Activated B cell treated with CpG ODN at 0.5 μM for 24 hours (primary cell): ENCODE results near the gene BRD9. TPM values are rescaled to one million over a fixed set of nuclear protein-coding genes. Genes with fewer than 3 reads are reported as not detected.
A peak's percentile ranks its signal among the peaks of the same experiment; 100 is the strongest.
"Not testable (repeated sequence)": the region's sequence is repeated elsewhere in the genome, so short reads cannot be mapped to it uniquely, and the experiment has no call there.

ENCODE experiments used
- ATAC-seq: fragments of 200-7000 bp; cut with Tn5 transposase; one replicate; pipeline ENCODE4 v1.10.0; 2021; ENCODE audit warnings: low read depth, mild to moderate bottlenecking, moderate library complexity
- CTCF ChIA-PET: fragments of 350-600 bp; sonication (Branson Sonifier 250); formaldehyde crosslinking; loops from one replicate; lab custom pipeline; 2021; ENCODE audit warnings: antibody characterized with exemption; lab: Charles Lee
- POLR2A ChIA-PET: fragments of 350-600 bp; sonication (Branson Sonifier 250); formaldehyde crosslinking; loops from one replicate; lab custom pipeline; 2021; ENCODE audit warnings: antibody characterized with exemption; lab: Charles Lee
- DNase-seq: peaks from one replicate; pipeline ENCODE4 v3.0.0; 2022
- H3K27ac Mint-ChIP-seq: one replicate; pipeline ENCODE4 v1.8.0; 2020; ENCODE audit warnings: mixed read lengths
- H3K27me3 Mint-ChIP-seq: one replicate; pipeline ENCODE4 v1.8.0; 2021; ENCODE audit warnings: mixed read lengths
- H3K36me3 Mint-ChIP-seq: one replicate; pipeline ENCODE4 v1.8.0; 2021; ENCODE audit warnings: low read depth, mixed read lengths
- H3K4me1 Mint-ChIP-seq: one replicate; pipeline ENCODE4 v1.8.0; 2021; ENCODE audit warnings: mixed read lengths
- H3K4me3 Mint-ChIP-seq: one replicate; pipeline ENCODE4 v1.8.0; 2020; ENCODE audit warnings: mild to moderate bottlenecking, mixed read lengths
- H3K9me3 Mint-ChIP-seq: one replicate; pipeline ENCODE4 v1.8.0; 2020; ENCODE audit warnings: mixed read lengths
- intact Hi-C: fragments of 100-400 bp; cut with micrococcal nuclease; formaldehyde crosslinking; loops from one replicate; pipeline ENCODE4 v1.15.1; 2024
- total RNA-seq: library from RNA; stranded (reverse); gene quantifications from 2 replicates; pipeline ENCODE4 v1.2.3, GENCODE V29; 2022

BRD9 gene
- total RNA-seq, 1 donor from 2014 or later, result 67.8 TPM

DNA sequence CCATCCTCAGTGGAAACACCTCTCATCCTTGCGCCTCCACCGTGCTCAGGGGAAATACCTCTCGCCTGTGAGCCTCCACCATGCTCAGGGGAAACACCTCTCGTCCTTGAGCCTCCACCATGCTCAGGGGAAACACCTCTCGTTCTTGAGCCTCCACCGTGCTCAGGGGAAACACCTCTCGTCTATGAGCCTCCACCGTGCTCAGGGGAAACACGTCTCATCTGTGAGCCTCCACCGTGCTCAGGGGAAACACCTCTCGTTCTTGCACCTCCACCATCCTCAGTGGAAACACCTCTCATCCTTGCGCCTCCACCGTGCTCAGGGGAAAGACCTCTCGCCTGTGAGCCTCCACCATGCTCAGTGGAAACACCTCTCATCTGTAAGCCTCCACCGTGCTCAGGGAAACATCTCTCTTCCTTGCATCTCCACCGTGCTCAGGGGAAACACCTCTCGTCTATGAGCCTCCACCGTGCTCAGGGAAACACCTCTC lies 46.0 kb downstream of the BRD9 start:
- ATAC-seq, H3K4me3 Mint-ChIP-seq, H3K27ac Mint-ChIP-seq: not testable (repeated sequence)

DNA sequence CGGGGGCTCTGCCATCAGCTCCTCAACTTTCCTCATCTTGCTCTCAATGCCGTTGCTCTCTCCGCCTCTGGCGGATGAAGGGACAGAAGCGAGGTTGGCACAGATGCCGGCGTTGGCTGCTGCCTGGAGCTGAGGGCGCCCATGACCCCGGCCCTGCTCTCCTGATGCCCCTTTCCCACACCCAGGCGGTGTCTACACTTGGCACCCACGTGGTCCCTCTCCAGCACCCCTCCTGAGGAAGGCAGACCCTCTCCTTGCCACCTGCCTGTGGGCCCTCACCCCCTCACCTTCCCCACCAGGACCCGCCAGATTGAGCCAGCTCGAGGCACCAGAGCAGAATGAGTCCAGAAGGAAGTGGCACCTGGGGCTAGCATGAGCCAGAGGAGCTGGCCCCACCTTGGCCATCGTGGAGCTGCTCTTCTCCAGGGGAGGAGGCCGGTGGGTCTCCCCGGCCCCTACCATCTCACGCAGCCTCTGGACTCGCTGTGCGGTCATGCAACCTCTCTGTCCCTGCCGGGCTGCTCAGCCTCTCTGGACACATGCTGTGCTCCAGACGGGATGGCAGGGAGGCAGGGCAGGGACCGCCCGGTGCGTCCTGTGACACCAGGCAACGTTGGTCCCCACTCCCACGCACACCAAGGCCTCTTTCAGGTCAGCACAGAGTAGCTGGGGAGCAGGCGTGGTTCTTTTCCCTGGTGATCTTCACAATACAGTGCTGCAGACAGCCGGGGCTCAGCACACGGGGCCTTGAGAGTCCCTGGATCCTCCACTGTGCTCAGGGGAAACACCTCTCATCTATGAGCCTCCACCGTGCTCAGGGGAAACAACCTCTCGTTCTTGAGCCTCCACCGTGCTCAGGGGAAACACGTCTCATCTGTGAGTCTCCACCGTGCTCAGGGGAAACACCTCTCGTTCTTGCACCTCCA lies 46.7 kb downstream of the BRD9 start:
- CTCF ChIA-PET, DNase-seq, H3K4me1 Mint-ChIP-seq, H3K36me3 Mint-ChIP-seq, POLR2A ChIA-PET, H3K27ac Mint-ChIP-seq, H3K27me3 Mint-ChIP-seq, ATAC-seq, H3K9me3 Mint-ChIP-seq, H3K4me3 Mint-ChIP-seq: not testable (repeated sequence)
- intact Hi-C loops, result loop anchor here (5.0 kb wide), 1 partner anchor 89 kb away; no protein-coding TSS in a partner anchor

More for the DNA sequence above, 46.0 kb downstream of the BRD9 start:
- H3K36me3 Mint-ChIP-seq, H3K27me3 Mint-ChIP-seq, POLR2A ChIA-PET, H3K9me3 Mint-ChIP-seq, H3K4me1 Mint-ChIP-seq, CTCF ChIA-PET: not testable (repeated sequence)
- intact Hi-C loops, result loop anchor here (5.0 kb wide), 1 partner anchor 89 kb away; no protein-coding TSS in a partner anchor
- DNase-seq, result peak; percentile 15

DNA sequence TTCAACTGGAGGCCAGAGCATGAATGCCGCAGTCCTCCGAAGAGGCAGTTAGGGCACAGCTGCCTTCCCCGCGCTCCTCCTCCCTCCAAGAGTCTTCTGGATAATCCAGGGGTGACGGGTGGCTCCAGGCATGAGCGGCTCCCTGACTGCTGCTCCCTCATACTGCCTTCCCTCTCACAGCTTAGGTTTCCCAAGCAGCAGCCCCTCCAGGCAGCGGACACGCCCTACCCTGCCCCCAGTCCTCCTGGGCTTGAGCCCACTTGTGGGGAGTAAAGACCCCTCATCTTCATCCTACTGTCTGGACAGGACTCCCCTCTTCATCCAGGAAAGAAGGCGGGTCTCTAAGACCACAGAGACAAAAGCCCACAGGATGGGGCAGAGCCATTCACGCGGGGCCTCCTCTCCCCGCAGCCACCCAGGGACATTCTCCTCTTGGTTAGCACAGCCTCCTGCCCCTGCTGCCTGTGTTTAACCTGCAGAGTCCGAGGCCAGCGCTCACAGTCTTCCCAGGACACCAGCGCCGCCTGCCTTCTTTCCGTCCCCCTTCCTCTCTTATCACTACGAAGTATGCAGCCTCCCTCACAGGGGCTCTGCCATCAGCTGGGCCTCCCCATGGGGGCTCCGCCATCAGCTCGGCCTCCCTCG lies 47.4 kb downstream of the BRD9 start:
- H3K9me3 Mint-ChIP-seq, H3K27ac Mint-ChIP-seq, POLR2A ChIA-PET, CTCF ChIA-PET, H3K36me3 Mint-ChIP-seq, H3K27me3 Mint-ChIP-seq, H3K4me1 Mint-ChIP-seq, H3K4me3 Mint-ChIP-seq, ATAC-seq: not testable (repeated sequence)
- intact Hi-C loops, result loop anchor here (5.0 kb wide), 1 partner anchor 88 kb away; no protein-coding TSS in a partner anchor
- peak; percentile 14 for DNase-seq

DNA sequence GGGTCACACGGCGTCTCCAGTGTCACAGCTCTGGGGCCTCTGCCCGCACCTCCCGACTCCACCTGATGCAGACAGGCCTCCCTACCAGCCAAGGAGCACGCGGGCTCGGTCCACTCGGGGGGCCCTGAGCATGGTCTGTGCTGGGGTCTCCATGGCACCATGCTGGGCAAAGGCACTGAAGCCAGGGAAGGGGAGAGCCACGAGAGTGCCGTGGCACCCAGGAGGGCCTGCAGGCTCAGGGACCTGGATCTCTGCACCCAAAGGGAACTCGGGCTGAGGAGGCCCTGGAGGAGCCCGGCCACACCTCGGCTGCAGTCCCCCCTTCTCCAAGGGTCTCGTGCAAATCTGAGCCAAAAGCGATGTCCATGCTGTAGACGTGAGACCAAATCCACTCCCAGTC lies 48.2 kb downstream of the BRD9 start:
- H3K27me3 Mint-ChIP-seq, H3K4me1 Mint-ChIP-seq, CTCF ChIA-PET, H3K9me3 Mint-ChIP-seq, H3K4me3 Mint-ChIP-seq, POLR2A ChIA-PET, H3K36me3 Mint-ChIP-seq, ATAC-seq, H3K27ac Mint-ChIP-seq: not testable (repeated sequence)
- intact Hi-C loops, result loop anchor here (5.0 kb wide), 1 partner anchor 97 kb away; no protein-coding TSS in a partner anchor
- DNase-seq, result peak; percentile 15

DNA sequence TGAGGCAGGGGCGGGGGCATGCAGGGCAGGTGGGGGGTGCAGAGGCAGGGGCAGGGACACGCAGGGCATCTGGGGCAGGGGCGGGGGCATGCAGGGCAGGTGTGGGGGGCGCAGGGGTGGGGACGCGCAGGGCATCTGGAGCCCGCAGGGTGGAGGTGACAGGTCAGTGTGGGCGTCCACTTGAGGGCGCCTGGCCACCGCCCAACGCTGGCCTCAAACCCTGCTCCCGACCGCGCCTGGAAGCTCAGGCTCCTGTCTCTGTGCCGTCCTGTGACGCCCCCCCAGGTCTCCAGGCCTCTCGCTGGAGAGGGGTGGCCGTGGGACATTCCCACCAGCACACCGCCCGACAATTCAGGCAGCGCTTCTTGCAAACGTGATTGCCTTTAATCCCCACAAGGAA lies 48.7 kb downstream of the BRD9 start:
- intact Hi-C loops, result loop anchor here (5.0 kb wide), 1 partner anchor 97 kb away; no protein-coding TSS in a partner anchor
- H3K4me1 Mint-ChIP-seq, H3K27me3 Mint-ChIP-seq, H3K9me3 Mint-ChIP-seq, H3K4me3 Mint-ChIP-seq, CTCF ChIA-PET, H3K27ac Mint-ChIP-seq, ATAC-seq, POLR2A ChIA-PET, H3K36me3 Mint-ChIP-seq: not testable (repeated sequence)
- DNase-seq, result peak; percentile 15

DNA sequence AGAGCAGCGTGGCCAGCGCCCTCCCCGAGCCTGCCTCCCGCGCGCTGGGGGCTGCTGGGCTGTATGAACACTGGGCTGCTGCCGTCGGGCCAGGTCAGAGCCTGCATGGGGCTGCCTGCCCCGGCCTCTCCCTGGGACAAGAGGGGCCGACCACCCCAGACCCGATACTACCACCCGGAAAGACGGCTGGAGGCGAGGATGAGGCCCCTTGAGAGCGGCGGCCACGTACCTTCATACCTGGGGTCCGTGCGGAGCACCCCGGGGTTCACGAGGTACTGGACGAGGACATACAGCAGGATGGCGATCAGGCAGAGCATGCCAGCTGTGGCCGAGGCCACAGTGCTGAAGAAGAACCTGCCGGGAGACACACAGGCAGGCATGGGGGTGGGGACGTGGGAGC lies 49.2 kb downstream of the BRD9 start:
- DNase-seq, result peak; percentile 13
- intact Hi-C loops, result loop anchor here (5.0 kb wide), 1 partner anchor 96 kb away; no protein-coding TSS in a partner anchor
- H3K4me1 Mint-ChIP-seq, H3K9me3 Mint-ChIP-seq, H3K4me3 Mint-ChIP-seq, POLR2A ChIA-PET, CTCF ChIA-PET, H3K27ac Mint-ChIP-seq, H3K27me3 Mint-ChIP-seq, H3K36me3 Mint-ChIP-seq, ATAC-seq: not testable (repeated sequence)

DNA sequence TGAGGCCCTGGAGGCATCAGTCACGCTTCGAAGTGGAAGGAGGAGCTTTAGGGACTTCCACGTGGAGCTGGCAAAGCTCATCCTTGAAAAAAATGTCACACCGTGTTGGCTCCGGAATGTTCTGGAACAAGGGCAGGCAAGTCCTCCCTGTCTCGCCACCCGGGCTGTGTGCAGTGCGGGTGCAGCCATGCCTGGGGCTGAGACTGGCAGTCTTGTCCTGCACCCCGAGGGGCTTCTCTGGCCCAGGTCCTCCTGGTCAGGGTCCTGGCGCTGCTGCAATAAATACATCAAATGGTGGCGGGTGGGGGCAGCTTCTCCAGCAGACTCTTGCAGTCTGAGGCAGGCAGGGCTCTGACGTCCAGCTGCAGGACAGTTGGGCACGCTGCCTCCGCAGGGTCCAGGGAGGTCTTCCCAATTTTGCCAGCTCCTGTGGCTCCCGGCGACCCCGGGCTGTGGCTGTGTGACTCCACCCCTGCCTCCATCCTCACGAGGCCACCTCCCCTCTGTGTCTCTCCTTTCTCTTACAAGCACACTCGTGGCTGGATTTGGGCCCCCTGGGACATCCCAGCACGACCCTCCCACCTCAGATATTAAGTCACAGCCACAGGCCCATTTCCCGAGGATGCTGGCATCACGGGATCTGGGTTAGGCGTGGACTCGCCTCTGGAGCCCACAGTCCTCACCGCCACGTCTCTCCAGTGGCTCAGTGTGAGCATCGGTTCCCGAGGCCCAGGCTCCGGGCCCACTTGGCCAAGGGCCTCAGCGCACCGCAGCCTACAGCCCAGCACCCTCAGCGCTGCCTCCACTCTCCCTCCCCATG lies 50.0 kb downstream of the BRD9 start:
- H3K36me3 Mint-ChIP-seq, CTCF ChIA-PET, H3K27ac Mint-ChIP-seq, ATAC-seq, H3K4me3 Mint-ChIP-seq, H3K4me1 Mint-ChIP-seq, H3K9me3 Mint-ChIP-seq, POLR2A ChIA-PET, H3K27me3 Mint-ChIP-seq: not testable (repeated sequence)
- intact Hi-C loops, result loop anchor here (5.0 kb wide), 1 partner anchor 95 kb away; no protein-coding TSS in a partner anchor
- DNase-seq, result peak; percentile 13

DNA sequence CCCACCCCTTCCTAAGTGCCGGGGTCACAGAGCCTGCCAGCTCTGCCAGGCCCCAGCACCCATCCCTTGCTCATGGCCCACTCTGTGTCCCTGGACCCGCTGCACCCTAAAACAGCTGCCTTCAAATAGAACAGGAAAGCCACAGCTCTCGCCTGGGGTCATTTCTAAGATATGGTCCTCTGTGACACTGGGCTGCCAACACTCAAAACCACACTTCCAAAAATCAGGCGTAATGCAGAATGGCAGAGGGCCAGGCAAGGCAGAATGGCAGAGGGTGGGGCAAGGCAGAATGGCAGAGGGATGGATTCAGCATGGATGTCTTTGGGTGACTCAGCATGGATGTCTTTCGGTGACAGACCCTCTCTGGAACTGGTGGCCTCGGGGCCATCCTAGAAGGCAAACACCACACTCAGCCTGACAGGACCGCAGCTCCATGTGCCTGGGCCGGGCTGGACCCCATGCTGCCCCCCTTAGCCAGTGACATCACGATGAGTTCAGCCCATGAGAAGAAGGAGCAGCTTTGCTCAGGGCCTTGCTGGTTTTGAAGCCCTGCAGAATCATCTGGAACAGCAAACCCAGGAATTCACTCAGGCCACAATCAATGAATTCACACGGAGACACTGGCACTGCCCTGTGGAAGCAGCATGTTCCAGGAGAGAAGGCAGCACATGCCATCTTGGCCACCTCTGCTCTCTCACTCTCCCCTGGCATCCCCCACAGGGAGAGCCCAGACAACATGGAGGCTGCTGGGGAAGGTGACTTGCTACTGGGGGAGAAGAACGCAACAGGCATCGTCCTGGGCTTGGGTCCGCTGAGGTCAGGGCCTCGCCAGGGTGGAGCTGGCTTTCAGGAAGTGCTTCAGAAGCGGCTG lies 50.8 kb downstream of the BRD9 start:
- H3K9me3 Mint-ChIP-seq, H3K4me3 Mint-ChIP-seq, ATAC-seq, POLR2A ChIA-PET, CTCF ChIA-PET, H3K4me1 Mint-ChIP-seq, H3K36me3 Mint-ChIP-seq, H3K27me3 Mint-ChIP-seq, H3K27ac Mint-ChIP-seq: not testable (repeated sequence)
- DNase-seq, result peak; percentile 14
- intact Hi-C loops, result loop anchor here (5.0 kb wide), 1 partner anchor 94 kb away; no protein-coding TSS in a partner anchor

DNA sequence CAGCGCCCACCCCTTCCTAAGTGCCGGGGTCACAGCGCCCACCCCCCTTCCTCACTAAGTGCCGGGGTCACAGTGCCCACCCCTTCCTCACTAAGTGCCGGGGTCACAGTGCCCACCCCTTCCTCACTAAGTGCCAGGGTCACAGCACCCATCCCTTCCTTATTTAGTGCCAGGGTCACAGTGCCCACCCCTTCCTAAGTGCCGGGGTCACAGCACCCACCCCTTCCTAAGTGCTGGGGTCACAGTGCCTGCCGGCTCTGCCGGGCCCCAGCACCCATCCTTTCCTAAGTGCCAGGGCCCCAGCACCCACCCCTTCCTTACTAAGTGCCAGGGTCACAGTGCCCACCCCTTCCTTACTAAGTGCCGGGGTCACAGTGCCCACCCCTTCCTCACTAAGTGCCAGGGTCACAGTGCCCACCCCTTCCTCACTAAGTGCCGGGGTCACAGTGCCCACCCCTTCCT lies 51.6 kb downstream of the BRD9 start:
- intact Hi-C loops, result loop anchor here (5.0 kb wide), 1 partner anchor 94 kb away; no protein-coding TSS in a partner anchor
- DNase-seq, result peak; percentile 8
- H3K27me3 Mint-ChIP-seq, result not testable (repeated sequence)

DNA sequence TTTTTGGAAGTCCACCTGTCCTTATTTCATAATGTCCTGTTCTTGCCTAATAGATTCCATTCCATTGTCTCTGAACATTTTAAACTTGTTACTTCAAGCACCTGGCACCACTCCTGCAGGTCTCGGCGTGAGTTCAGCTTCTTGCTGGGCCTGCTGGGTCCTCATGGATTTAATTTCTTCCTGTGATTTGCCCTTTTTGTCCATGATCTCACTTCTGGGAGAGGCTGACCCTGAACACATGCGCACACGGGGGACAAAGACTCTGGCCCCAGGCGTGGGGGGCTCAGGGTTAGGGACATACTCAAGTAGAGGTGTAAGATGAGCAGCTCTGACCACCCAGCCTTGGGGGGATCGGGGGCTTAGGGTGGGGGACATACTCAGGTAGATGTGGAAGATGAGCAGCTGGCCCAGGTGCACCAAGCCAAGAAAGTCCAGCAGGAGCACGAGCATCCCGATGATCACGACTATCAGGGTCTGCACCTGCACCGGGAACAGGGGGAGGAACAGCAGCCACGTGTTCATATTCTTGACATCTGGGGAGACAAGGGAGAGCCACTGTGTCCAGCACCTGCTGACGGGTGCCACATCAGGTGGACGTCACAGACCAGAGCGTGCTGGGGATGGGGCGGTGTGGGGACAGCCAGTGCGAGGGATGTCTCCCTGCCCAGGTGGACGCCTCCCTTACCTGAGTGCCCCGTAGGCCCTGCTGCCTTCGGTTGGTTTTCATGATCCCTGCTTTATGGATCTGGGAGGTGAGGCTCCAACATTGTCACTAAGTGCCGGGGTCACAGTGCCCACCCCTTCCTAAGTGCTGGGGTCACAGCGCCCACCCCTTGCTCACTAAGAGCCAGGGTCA lies 52.3 kb downstream of the BRD9 start:
- H3K4me1 Mint-ChIP-seq, result peaks cover 11% of the 10 kb centered on the region
- H3K4me3 Mint-ChIP-seq, H3K36me3 Mint-ChIP-seq, POLR2A ChIA-PET, H3K27ac Mint-ChIP-seq, CTCF ChIA-PET, H3K9me3 Mint-ChIP-seq, H3K27me3 Mint-ChIP-seq, ATAC-seq: not testable (repeated sequence)
- intact Hi-C loops, result loop anchor here (5.0 kb wide), 1 partner anchor 93 kb away; no protein-coding TSS in a partner anchor
- DNase-seq, result peak; percentile 10

More for the DNA sequence above, 51.6 kb downstream of the BRD9 start:
- H3K9me3 Mint-ChIP-seq, H3K4me3 Mint-ChIP-seq, H3K36me3 Mint-ChIP-seq, ATAC-seq, POLR2A ChIA-PET, H3K27ac Mint-ChIP-seq, CTCF ChIA-PET, H3K4me1 Mint-ChIP-seq: not testable (repeated sequence)
